SK-N-SH (cell line): Measurements from ENCODE around the gene PTCD2. TPM values are rescaled to one million over a fixed set of nuclear protein-coding genes. Genes with fewer than 3 reads are reported as not detected.
"Not testable (repeated sequence)": the region's sequence is repeated elsewhere in the genome, so short reads cannot be mapped to it uniquely, and the experiment has no call there.

ENCODE experiments used
- CTCF ChIA-PET: fragments of 300-600, 350-600 bp; formaldehyde crosslinking; extraction: SDS; loops from one replicate; lab custom pipeline; 2021; lab: Yijun Ruan, JAX
- POLR2A ChIA-PET: fragments of 350-600 bp; sonication (Branson Sonifier 250); formaldehyde crosslinking; extraction: SDS; loops from one replicate; lab custom pipeline; 2020; ENCODE audit warnings: antibody characterized with exemption, inconsistent platforms; lab: Yijun Ruan, JAX
- DNase-seq: peaks from one replicate; pipeline ENCODE4 v3.0.0; 2012
- H2AFZ ChIP-seq: fragments of 200-600 bp; sonication (generic); 2 replicates; pipeline ENCODE4 v1.8.1; 2016; ENCODE audit warnings: antibody characterized with exemption, mild to moderate bottlenecking, low read depth
- H3F3A ChIP-seq: fragments of 200-600 bp; sonication (generic); replicated peaks from 2 replicates; pipeline ENCODE3; 2016; ENCODE audit warnings: antibody characterized with exemption, mild to moderate bottlenecking; ENCODE audit not compliant: insufficient read depth
- H3K27ac ChIP-seq, 2 experiments: fragments of 200-500 bp in 1 of 2; fragments of 200-600 bp in 1 of 2; sonication (Bioruptor generic) in 1 of 2; sonication (generic), shearing (Covaris generic) in 1 of 2; 2 replicates each; pipeline versions ENCODE4 v1.5.1 to v1.6.1; 2014 to 2016; ENCODE audit warnings: low read depth in 2 of 2, inconsistent platforms in 1 of 2, low read length in 1 of 2, mild to moderate bottlenecking in 1 of 2, mixed read lengths in 1 of 2
- H3K27me3 ChIP-seq: fragments of 200-600 bp; sonication (generic), shearing (Covaris generic); 2 replicates; pipeline ENCODE4 v1.6.1; 2016; ENCODE audit warnings: mixed run types; ENCODE audit not compliant: insufficient read depth
- H3K36me3 ChIP-seq, 2 experiments: fragments of 200-500 bp in 1 of 2; fragments of 200-600 bp in 1 of 2; sonication (Bioruptor generic) in 1 of 2; sonication (generic) in 1 of 2; replicated peaks in 1 of 2; 2 replicates each; pipeline versions ENCODE3 to v1.5.1; 2014 to 2016; ENCODE audit warnings: low read length in 1 of 2, mild to moderate bottlenecking in 1 of 2; ENCODE audit not compliant: insufficient read depth in 2 of 2, control insufficient read depth in 1 of 2
- H3K4me1 ChIP-seq, 2 experiments: fragments of 200-500 bp in 1 of 2; fragments of 200-600 bp in 1 of 2; sonication (Bioruptor generic) in 1 of 2; sonication (generic), shearing (Covaris generic) in 1 of 2; 2 replicates each; pipeline versions ENCODE4 v1.5.1 to v1.6.1; 2014 to 2016; ENCODE audit warnings: low read depth in 1 of 2, low read length in 1 of 2, mixed run types in 1 of 2; ENCODE audit not compliant: insufficient read depth in 2 of 2, control insufficient read depth in 1 of 2
- H3K4me2 ChIP-seq: fragments of 200-600 bp; sonication (generic), shearing (Covaris generic); 2 replicates; pipeline ENCODE4 v1.6.1; 2017; ENCODE audit warnings: mixed run types
- H3K4me3 ChIP-seq, 2 experiments: fragments of 200-500 bp in 1 of 2; fragments of 200-600 bp in 1 of 2; sonication (Bioruptor generic) in 1 of 2; sonication (generic), shearing (Covaris generic) in 1 of 2; 2 replicates each; pipeline versions ENCODE4 v1.5.1 to v1.8.1; 2014 to 2016; ENCODE audit warnings: low read depth in 2 of 2, inconsistent platforms in 1 of 2, low read length in 1 of 2, mild to moderate bottlenecking in 1 of 2, mixed read lengths in 1 of 2, moderate library complexity in 1 of 2
- H3K79me2 ChIP-seq: fragments of 200-600 bp; sonication (generic); 2 replicates; pipeline ENCODE4 v1.8.1; 2017; ENCODE audit warnings: mild to moderate bottlenecking; ENCODE audit not compliant: insufficient read depth
- H3K9ac ChIP-seq: fragments of 200-600 bp; sonication (generic); 2 replicates; pipeline ENCODE4 v1.6.1; 2017; ENCODE audit warnings: mixed run types
- H3K9me2 ChIP-seq: fragments of 200-600 bp; sonication (generic); 2 replicates; pipeline ENCODE4 v1.6.1; 2017; ENCODE audit warnings: mixed run types
- H3K9me3 ChIP-seq: fragments of 200-600 bp; sonication (generic); 2 replicates; pipeline ENCODE4 v1.6.1; 2017; ENCODE audit warnings: mixed run types, mild to moderate bottlenecking, moderate library complexity
- H4K20me1 ChIP-seq: fragments of 200-600 bp; sonication (generic); 2 replicates; pipeline ENCODE4 v1.6.1; 2017; ENCODE audit warnings: mild to moderate bottlenecking, mixed run types; ENCODE audit not compliant: insufficient read depth
- ELF1 ChIP-seq: IDR thresholded peaks from 2 replicates; pipeline ENCODE4 v1.4.0; 2012
- EP300 ChIP-seq, 2 experiments: IDR thresholded peaks; 2 replicates each; pipeline versions ENCODE4 v1.4.0 to v1.6.1; 2012; ENCODE audit warnings: borderline replicate concordance in 1 of 2, low read depth in 1 of 2, low read length in 1 of 2
- GATA2 ChIP-seq: sonication (generic); formaldehyde crosslinking; IDR thresholded peaks from 2 replicates; pipeline ENCODE4 v1.5.0; 2020; ENCODE audit warnings: mild to moderate bottlenecking, missing genetic modification reagents
- IRF3 ChIP-seq: fragments of 150-350 bp; IDR thresholded peaks from 2 replicates; pipeline ENCODE4 v1.6.1; 2016; ENCODE audit warnings: mild to moderate bottlenecking, low read depth, low read length
- JUND ChIP-seq: IDR thresholded peaks from 2 replicates; pipeline ENCODE4 v1.4.0; 2012
- MXI1 ChIP-seq: IDR thresholded peaks from 2 replicates; pipeline ENCODE4 v1.6.1; 2012; ENCODE audit warnings: mild to moderate bottlenecking, low read depth, low read length, improper control_type of control experiment
- NFIC ChIP-seq: IDR thresholded peaks from 2 replicates; pipeline ENCODE4 v1.4.0; 2012; ENCODE audit warnings: borderline replicate concordance
- PBX3 ChIP-seq: IDR thresholded peaks from 2 replicates; pipeline ENCODE4; 2012
- TCF12 ChIP-seq: IDR thresholded peaks from 2 replicates; pipeline ENCODE4 v1.4.0; 2012
- TEAD4 ChIP-seq: IDR thresholded peaks from 2 replicates; pipeline ENCODE4 v1.4.0; 2012; ENCODE audit warnings: mild to moderate bottlenecking, borderline replicate concordance; ENCODE audit not compliant: insufficient read depth
- USF2 ChIP-seq: fragments of 150-350 bp; IDR thresholded peaks from 2 replicates; pipeline ENCODE4 v1.6.1; 2017; ENCODE audit warnings: antibody characterized with exemption, low read length, low read depth, borderline replicate concordance
- WGBS: methylation state at CpG from one replicate; pipeline ENCODE4 v1.1.6; 2017; ENCODE audit warnings: low lambda C conversion rate; 5-methylcytosine and 5-hydroxymethylcytosine counted together
- polyA plus RNA-seq, 3 experiments: library from polyadenylated mRNA; depleted of rRNA; stranded (reverse); fragments of >200 nt; gene quantifications; 2 replicates each; pipeline ENCODE4 v1.2.3, GENCODE V29; 2012

PTCD2 gene
- polyA plus RNA-seq, 1 of the 3 experiments (the other 2 are of a cell fraction) = 6.7 TPM

- Histone ChIP-seq H3K9me3 (no peaks in the 10 kb centered on the region), H3K27me3 (no peaks in the 10 kb centered on the region), H3K9ac (no peak overlapping the region), H3K9me2 (no peaks in the 10 kb centered on the region), H3K4me2 (no peak overlapping the region), H3K27ac (no peak overlapping the region), H3K4me3 (no peak overlapping the region), H4K20me1 (no peaks in the 10 kb centered on the region), H3F3A (no peaks in the 10 kb centered on the region), H3K36me3 (peaks cover 32 to 44% of the 10 kb centered on the region in 2 experiments), H3K4me1 (peaks cover 0 to 3% of the 10 kb centered on the region in 2 experiments; a peak in 3 of 4 replicates), H3K79me2 (peaks cover 11% of the 10 kb centered on the region), H2AFZ (no peak overlapping the region)
- DNase-seq = no peak
- 94% methylated on average over 4 of the region's 4 CpGs for WGBS
- ChIA-PET POLR2A (no interaction called here), CTCF (interaction anchor here (0.6 to 3.5 kb wide), 2 partner anchors 12 to 602 kb away, joined by 3 to 12 read pairs; no protein-coding TSS in a partner anchor)
- no peak for TF ChIP-seq IRF3
- TF ChIP-seq NFIC = no peak
- TF ChIP-seq ELF1 = no peak
- no peak for TF ChIP-seq MXI1
These were observed 24.6 kb upstream of the PTCD2 start for GRCh38 chr5:72295539-72295938.

GRCh38 chr5:72296256-72296655 is 23.9 kb upstream of the PTCD2 start:
- Histone ChIP-seq H3K27me3 (no peaks in the 10 kb centered on the region), H4K20me1 (no peaks in the 10 kb centered on the region), H3F3A (no peaks in the 10 kb centered on the region), H3K9me3 (no peaks in the 10 kb centered on the region), H3K79me2 (peaks cover 18% of the 10 kb centered on the region), H3K27ac (no peak overlapping the region), H3K9me2 (no peaks in the 10 kb centered on the region), H2AFZ (no peak overlapping the region), H3K9ac (no peak overlapping the region), H3K36me3 (peaks cover 32 to 44% of the 10 kb centered on the region in 2 experiments), H3K4me1 (peaks cover 0 to 3% of the 10 kb centered on the region in 2 experiments; a peak in 3 of 4 replicates), H3K4me3 (no peak overlapping the region), H3K4me2 (no peak overlapping the region)
- ChIA-PET POLR2A (no interaction called here), CTCF (interaction anchor here (3.5 kb wide), 1 partner anchor 12 kb away, joined by 12 read pairs; no protein-coding TSS in a partner anchor)
- no peak for TF ChIP-seq USF2
- no peak for DNase-seq
- 98% methylated on average over 2 of the region's 2 CpGs for WGBS

GRCh38 chr5:72298136-72298535 is 22.0 kb upstream of the PTCD2 start:
- Histone ChIP-seq H3K79me2 (peaks cover 24% of the 10 kb centered on the region), H3K27ac (peak overlapping the region in 1 of 2 experiments; percentile 32; a peak in 1 of 4 replicates), H3K36me3 (peaks cover 37 to 52% of the 10 kb centered on the region in 2 experiments)
- TF ChIP-seq EP300 (IDR thresholded peaks at IDR 0.05; ENCODE audit: borderline replicate concordance in 1 of 2, low read depth in 1 of 2, low read length in 1 of 2) = peak; percentile 14 to 52; a peak in 2 of 4 replicates
- peak; percentile 77 for TF ChIP-seq PBX3
- peak; percentile 42; the same call in 1 of the 2 replicates for TF ChIP-seq NFIC
- peak; percentile 84 for TF ChIP-seq TCF12
- peak; percentile 54; the same call in 1 of the 2 replicates for TF ChIP-seq TEAD4
- TF ChIP-seq JUND = peak; percentile 58
- peak; percentile 39; the same call in 1 of the 2 replicates for TF ChIP-seq GATA2 (CRISPR knock-in tag)
- H4K20me1 ChIP-seq, H3K4me3 ChIP-seq, H3K9me2 ChIP-seq, DNase-seq, H3K9me3 ChIP-seq, H3K9ac ChIP-seq, H3F3A ChIP-seq, POLR2A ChIA-PET, H3K4me1 ChIP-seq, H2AFZ ChIP-seq, H3K4me2 ChIP-seq, H3K27me3 ChIP-seq: not testable (repeated sequence)
- CTCF ChIA-PET = interaction anchor here (1.6 kb wide), 1 partner anchor 10 kb away, joined by 8 read pairs; no protein-coding TSS in a partner anchor
- WGBS = 72% methylated on average over 3 of the region's 3 CpGs
